Prostate gland (tissue), 2 donors: Measurements from ENCODE around the gene FBXL19. TPM values are rescaled to one million over a fixed set of nuclear protein-coding genes. Genes with fewer than 3 reads are reported as not detected.

Experiments used
- DNase-seq: peaks from one replicate; pipeline ENCODE4 v3.0.0-alpha.2; 2019; ENCODE audit warnings: low spot score
- H3K27ac ChIP-seq, 2 donors: fragments of 200-600 bp; sonication (generic); 2 replicates each; pipeline ENCODE4 v1.5.1; 2017 to 2019
- H3K27me3 ChIP-seq: fragments of 200-600 bp; sonication (generic); replicated peaks from 2 replicates; pipeline ENCODE4 v1.5.1; 2019; ENCODE audit not compliant: insufficient read depth
- H3K36me3 ChIP-seq, 2 donors: fragments of 200-600 bp; sonication (generic); 1 replicate in 1 of 2; 2 replicates in 1 of 2; pipeline versions ENCODE4 v1.5.1 to v1.8.1; 2017 to 2019
- H3K4me1 ChIP-seq: fragments of 200-600 bp; sonication (generic); replicated peaks from 2 replicates; pipeline ENCODE4 v1.5.1; 2019
- H3K4me3 ChIP-seq, 2 donors: fragments of 200-600 bp; sonication (generic); 2 replicates each; pipeline ENCODE4 v1.5.1; 2017 to 2019
- H3K9me3 ChIP-seq: fragments of 200-600 bp; sonication (generic); 2 replicates; pipeline ENCODE4 v1.5.1; 2017
- POLR2A ChIP-seq: fragments of 450-650 bp; IDR thresholded peaks from one replicate; pipeline ENCODE4 v1.6.1; 2016; ENCODE audit warnings: antibody characterized with exemption, mild to moderate bottlenecking
- POLR2AphosphoS5 ChIP-seq: sonication (generic); formaldehyde crosslinking; IDR thresholded peaks from one replicate; pipeline ENCODE4 v1.6.1; 2017; ENCODE audit warnings: antibody characterized with exemption
- WGBS: methylation state at CpG from one replicate; pipeline ENCODE4 v1.1.5; 2018; 5-methylcytosine and 5-hydroxymethylcytosine counted together
- intact Hi-C: fragments of 100-400 bp; cut with DNase I; formaldehyde crosslinking; loops from one replicate; pipeline ENCODE4 v1.14.2; 2022
- total RNA-seq, 2 donors: library from RNA; depleted of rRNA; stranded (reverse); fragments of >200 nt; gene quantifications; one replicate each; pipeline ENCODE4 v1.1.0, GENCODE V29; 2016
- TF ChIP-seq, protein P1 (sequence below), 4 experiments: fragments of 200-600 bp in 2 of 4; fragments of 450-650 bp in 2 of 4; sonication (generic) in 2 of 4; IDR thresholded peaks; 1 replicate in 3 of 4; 2 replicates in 1 of 4; pipeline ENCODE4 v1.5.1; 2016 to 2019; ENCODE audit warnings: antibody characterized with exemption in 4 of 4, mild to moderate bottlenecking in 2 of 4, moderate library complexity in 2 of 4

Gene FBXL19
- total RNA-seq, 2 donors from 2014 or later, result 23.5 to 125 TPM

DNA sequence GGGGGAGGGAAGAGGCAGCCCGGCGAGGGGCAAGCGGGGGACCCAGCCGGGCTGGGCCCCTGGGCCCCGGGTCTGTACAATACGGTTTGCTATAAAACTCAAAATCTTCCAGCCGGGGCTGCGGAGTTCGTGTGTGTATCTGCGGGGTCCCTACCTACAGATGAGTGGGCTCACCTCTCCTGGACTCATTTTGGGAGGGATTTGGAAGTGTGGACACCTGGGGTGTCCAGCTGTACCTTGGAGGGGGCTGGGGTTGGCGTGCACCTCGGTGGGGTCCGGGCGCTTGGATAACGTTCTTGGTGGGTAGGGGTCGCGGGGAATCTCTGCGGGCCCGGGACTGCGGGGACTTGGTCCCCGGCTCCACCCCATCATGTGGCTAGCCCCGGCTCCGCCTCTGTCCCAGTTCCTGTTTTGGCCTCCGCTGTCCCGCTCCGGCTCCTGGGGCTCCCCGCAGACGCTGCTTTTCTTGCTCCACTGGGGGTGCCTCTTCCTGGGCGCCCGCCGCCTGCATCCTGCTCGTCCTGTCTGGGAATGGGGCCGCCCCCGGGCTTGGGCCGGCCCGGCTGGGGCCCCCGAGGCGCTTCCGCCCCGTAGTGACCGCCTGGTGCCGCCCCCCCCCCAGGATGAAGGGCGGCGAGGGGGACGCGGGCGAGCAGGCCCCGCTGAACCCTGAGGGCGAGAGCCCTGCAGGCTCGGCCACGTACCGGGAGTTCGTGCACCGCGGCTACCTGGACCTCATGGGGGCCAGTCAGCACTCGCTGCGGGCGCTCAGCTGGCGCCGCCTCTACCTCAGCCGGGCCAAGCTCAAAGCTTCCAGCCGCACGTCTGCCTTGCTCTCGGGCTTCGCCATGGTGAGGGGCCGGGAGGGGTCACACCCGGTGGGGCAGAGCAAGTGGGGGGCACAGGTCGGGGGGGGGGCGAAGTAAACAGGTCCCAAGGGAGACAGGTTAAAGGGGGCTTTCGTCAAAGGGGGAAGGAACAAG is 25.6 kb downstream of the FBXL19 start, which contains the start of gene ORAI3:
Gene ORAI3 (plus strand): TSS at position 402 of the 983 bp plus-strand sequence. CDS start 222 bp downstream, at position 624.
- no peaks in the 10 kb centered on the region for H3K36me3 ChIP-seq
- DNase-seq, result peak; percentile 81
- H3K27ac ChIP-seq, result peak within 1 kb of the TSS; percentile 95
- intact Hi-C loops, result no loop called here
- TF ChIP-seq POLR2A (peak; percentile 84), POLR2AphosphoS5 (peak; percentile 81)
- TF ChIP-seq, protein P1, sequence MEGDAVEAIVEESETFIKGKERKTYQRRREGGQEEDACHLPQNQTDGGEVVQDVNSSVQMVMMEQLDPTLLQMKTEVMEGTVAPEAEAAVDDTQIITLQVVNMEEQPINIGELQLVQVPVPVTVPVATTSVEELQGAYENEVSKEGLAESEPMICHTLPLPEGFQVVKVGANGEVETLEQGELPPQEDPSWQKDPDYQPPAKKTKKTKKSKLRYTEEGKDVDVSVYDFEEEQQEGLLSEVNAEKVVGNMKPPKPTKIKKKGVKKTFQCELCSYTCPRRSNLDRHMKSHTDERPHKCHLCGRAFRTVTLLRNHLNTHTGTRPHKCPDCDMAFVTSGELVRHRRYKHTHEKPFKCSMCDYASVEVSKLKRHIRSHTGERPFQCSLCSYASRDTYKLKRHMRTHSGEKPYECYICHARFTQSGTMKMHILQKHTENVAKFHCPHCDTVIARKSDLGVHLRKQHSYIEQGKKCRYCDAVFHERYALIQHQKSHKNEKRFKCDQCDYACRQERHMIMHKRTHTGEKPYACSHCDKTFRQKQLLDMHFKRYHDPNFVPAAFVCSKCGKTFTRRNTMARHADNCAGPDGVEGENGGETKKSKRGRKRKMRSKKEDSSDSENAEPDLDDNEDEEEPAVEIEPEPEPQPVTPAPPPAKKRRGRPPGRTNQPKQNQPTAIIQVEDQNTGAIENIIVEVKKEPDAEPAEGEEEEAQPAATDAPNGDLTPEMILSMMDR (IDR thresholded peaks at IDR 0.05), result peak in 1 of 4 experiments; percentile 10
- H3K4me1 ChIP-seq, result peaks cover 16% of the 10 kb centered on the region
- under 1% methylated on average over 46 of the region's 70 CpGs for WGBS
- no peaks in the 10 kb centered on the region for H3K27me3 ChIP-seq
- H3K9me3 ChIP-seq, result no peaks in the 10 kb centered on the region
- peak within 1 kb of the TSS; percentile 93 to 98 for H3K4me3 ChIP-seq

GRCh38 chr16:30949650-30950515 is 26.5 kb downstream of the FBXL19 start:
- no peaks in the 10 kb centered on the region for H3K9me3 ChIP-seq
- no peaks in the 10 kb centered on the region for H3K27me3 ChIP-seq
- H3K4me1 ChIP-seq, result peaks cover 16% of the 10 kb centered on the region
- no peaks in the 10 kb centered on the region for H3K36me3 ChIP-seq
- intact Hi-C loops, result loop anchor here (10.0 kb wide), 1 partner anchor 765 kb away; a partner anchor contains a TSS
- H3K27ac ChIP-seq, result peak overlapping the region; percentile 95
- peak overlapping the region; percentile 93 to 98 for H3K4me3 ChIP-seq
- peak; percentile 77 for DNase-seq
- 2% methylated on average over 21 of the region's 21 CpGs for WGBS
- peak; percentile 77 for TF ChIP-seq POLR2AphosphoS5
- peak; percentile 95 for TF ChIP-seq POLR2A
- TF ChIP-seq, protein P1 (IDR thresholded peaks at IDR 0.05), result peak in 1 of 4 experiments; percentile 5

- TF ChIP-seq, protein P1 (IDR thresholded peaks at IDR 0.05), result no peak
- TF ChIP-seq POLR2AphosphoS5, result no peak
- no peak for TF ChIP-seq POLR2A
- Histone ChIP-seq H3K27ac (peak overlapping the region; percentile 95), H3K27me3 (no peaks in the 10 kb centered on the region), H3K4me3 (peak overlapping the region; percentile 93 to 98), H3K9me3 (no peaks in the 10 kb centered on the region), H3K4me1 (peaks cover 16% of the 10 kb centered on the region), H3K36me3 (no peaks in the 10 kb centered on the region)
- no peak for DNase-seq
- 53% methylated on average over 8 of the region's 8 CpGs for WGBS
- intact Hi-C loops, result loop anchor here (10.0 kb wide), 1 partner anchor 764 kb away; a partner anchor contains a TSS
Observed at GRCh38 chr16:30950516-30951065, 27.2 kb downstream of the FBXL19 start.

DNA sequence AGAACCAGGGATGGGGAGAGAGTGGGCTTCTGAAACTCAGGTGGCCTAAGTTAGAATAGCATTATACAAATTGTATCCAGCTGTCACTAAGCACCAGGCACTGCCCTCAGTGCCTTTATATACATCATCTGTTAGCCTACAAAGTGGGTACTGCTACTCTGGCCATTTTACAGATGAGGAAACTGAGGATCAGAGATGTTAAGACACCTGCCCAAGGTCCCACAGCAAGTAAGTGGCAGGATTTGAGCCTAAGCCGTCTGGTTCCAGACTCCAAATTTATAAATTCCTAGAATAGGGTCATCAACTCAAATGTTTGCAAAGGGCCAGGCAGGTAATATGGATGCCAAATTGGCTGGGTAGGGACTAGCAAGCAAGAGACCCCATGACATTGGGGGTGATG is 27.8 kb downstream of the FBXL19 start:
- intact Hi-C loops, result loop anchor here (10.0 kb wide), 1 partner anchor 764 kb away; a partner anchor contains a TSS
- no peak for DNase-seq
- Histone ChIP-seq H3K27me3 (no peaks in the 10 kb centered on the region), H3K4me1 (peaks cover 16% of the 10 kb centered on the region), H3K27ac (peak overlapping the region; percentile 95), H3K36me3 (no peaks in the 10 kb centered on the region), H3K4me3 (no peak overlapping the region), H3K9me3 (no peaks in the 10 kb centered on the region)
- TF ChIP-seq POLR2AphosphoS5 (no peak), POLR2A (no peak)
- TF ChIP-seq, protein P1 (IDR thresholded peaks at IDR 0.05), result no peak
- WGBS, result 22% methylated on average over 1 of the region's 1 CpG
